SK-N-SH treated with all-trans-retinoic acid at 6 μM for 48 hours (cell line): Measurements from ENCODE around the gene MBOAT2.

Source experiments
- CREB5 ChIP-seq: fragments of 250-450 bp; sonication (Bioruptor Pico); IDR thresholded peaks from 2 replicates; pipeline ENCODE4 v1.5.1; 2020; ENCODE audit warnings: low read depth, mild to moderate bottlenecking, moderate library complexity
- POU6F1 ChIP-seq: fragments of 250-450 bp; sonication (Bioruptor Pico); IDR thresholded peaks from 2 replicates; pipeline ENCODE4 v1.8.0; 2021; ENCODE audit warnings: low read depth, mild to moderate bottlenecking, moderate library complexity, borderline replicate concordance
- RARB ChIP-seq: fragments of 250-450 bp; sonication (Bioruptor Pico); IDR thresholded peaks from 2 replicates; pipeline ENCODE4 v1.8.0; 2021; ENCODE audit warnings: mild to moderate bottlenecking, moderate library complexity
- ZFP30 ChIP-seq: fragments of 450-650 bp; formaldehyde crosslinking; IDR thresholded peaks from 2 replicates; pipeline ENCODE4 v1.5.0; 2022; ENCODE audit warnings: mild to moderate bottlenecking, moderate library complexity

GRCh38 chr2:8999797-9000196, 3.7 kb downstream of the MBOAT2 start:
- TF ChIP-seq CREB5, result no peak
- no peak for TF ChIP-seq ZFP30 (CRISPR knock-in tag)
- no peak for TF ChIP-seq POU6F1 (CRISPR knock-in tag)
- no peak for TF ChIP-seq RARB (CRISPR knock-in tag)
